Stimulated activated CD8-positive, alpha-beta memory T cell treated with anti-CD3 and anti-CD28 coated beads, Interleukin-4, amount 100 ng/mL, for 1 hour (primary cell): ENCODE measurements around the gene CDH24.

Source experiments
- DNase-seq, 2 donors: peaks; one replicate each; pipeline ENCODE4 v3.0.0-alpha.2; 2020; ENCODE audit warnings: low read depth in 2 of 2, low spot score in 1 of 2

The CDH24 gene, protein sequence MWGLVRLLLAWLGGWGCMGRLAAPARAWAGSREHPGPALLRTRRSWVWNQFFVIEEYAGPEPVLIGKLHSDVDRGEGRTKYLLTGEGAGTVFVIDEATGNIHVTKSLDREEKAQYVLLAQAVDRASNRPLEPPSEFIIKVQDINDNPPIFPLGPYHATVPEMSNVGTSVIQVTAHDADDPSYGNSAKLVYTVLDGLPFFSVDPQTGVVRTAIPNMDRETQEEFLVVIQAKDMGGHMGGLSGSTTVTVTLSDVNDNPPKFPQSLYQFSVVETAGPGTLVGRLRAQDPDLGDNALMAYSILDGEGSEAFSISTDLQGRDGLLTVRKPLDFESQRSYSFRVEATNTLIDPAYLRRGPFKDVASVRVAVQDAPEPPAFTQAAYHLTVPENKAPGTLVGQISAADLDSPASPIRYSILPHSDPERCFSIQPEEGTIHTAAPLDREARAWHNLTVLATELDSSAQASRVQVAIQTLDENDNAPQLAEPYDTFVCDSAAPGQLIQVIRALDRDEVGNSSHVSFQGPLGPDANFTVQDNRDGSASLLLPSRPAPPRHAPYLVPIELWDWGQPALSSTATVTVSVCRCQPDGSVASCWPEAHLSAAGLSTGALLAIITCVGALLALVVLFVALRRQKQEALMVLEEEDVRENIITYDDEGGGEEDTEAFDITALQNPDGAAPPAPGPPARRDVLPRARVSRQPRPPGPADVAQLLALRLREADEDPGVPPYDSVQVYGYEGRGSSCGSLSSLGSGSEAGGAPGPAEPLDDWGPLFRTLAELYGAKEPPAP

DNA sequence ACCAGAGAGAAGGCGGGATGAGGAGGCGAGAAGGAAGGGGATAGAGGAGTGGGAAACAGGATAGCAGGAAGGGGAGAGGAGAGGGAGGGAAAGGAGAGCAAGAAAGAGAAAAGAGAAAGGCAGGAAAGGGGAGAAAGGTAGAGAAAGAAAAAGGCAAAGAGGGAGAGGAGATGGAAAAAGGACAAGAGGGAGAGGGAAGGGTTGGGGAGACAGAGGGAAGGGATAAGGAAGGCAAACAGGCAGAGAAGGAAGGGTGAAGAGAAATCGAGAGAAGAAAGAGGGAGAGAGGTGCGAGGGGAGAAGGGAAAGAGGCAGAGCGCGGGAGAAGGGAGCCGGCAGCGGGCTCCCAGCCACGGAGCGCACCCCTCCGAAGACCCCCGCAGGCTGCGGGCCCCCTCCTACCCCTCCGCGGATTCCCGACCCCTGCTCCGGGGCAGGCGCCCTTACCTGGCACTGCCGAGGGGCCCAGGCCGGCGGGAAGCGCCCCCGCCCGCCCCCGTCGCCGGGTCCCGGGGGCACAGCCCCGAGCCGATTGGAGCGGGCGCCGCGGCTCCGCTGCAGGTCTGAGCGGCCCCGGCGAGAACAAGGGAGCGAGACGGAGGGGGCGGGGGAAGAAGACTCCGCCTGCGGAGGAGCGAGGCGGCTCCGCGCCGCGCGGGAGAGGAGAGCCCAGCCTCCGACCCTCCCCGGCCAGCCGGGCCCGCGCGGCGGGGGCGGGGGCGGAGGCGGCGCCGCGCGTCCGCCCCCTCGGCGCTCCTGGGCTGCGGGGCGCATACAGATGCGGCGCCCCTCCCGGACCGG is at the start of gene CDH24:
TSS of gene CDH24 (minus strand) at position 565 of the 801 bp plus-strand sequence. CDS start 1,787 bp downstream, outside the sequence.
- peak in 1 of 2 donors; percentile 44 for DNase-seq

DNA sequence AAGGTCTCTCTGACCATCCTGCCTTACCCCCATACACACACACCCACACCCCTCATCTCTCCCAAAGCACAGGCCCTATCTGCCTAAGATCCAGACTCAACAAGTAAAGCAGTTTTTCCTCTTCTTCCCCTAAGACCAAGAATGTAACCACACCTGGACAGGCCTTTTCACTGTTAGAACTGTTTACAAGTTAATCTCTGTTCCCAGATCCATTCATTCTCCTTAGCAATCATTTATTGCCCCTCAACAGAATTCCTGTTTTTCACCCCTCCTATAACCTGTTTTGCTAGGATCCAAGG is 49.4 kb upstream of the CDH24 start:
- DNase-seq, result no peak

DNA sequence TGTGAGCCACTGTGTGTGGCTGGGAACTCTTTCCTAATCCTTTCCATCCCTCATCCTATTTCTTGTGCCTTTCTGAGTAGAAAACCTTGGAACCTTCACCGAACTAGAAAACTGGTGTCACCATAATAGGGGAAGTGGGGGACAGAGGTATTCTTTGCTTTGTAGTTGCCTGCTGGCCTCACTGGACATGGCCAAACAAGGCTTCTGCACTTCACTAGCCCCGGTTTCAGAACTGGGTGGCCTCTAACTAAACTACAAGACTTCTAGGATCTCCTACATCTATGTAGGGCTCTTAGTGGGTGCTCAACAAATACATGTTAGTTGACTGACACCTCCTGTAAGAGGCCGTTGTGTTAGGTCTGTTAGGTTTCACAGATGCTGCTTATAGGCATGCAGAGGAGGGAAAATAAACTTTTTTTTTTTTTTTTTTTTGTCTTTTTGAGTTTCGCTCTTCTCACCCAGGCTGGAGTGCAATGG is 48.1 kb upstream of the CDH24 start:
- DNase-seq, result no peak

DNA sequence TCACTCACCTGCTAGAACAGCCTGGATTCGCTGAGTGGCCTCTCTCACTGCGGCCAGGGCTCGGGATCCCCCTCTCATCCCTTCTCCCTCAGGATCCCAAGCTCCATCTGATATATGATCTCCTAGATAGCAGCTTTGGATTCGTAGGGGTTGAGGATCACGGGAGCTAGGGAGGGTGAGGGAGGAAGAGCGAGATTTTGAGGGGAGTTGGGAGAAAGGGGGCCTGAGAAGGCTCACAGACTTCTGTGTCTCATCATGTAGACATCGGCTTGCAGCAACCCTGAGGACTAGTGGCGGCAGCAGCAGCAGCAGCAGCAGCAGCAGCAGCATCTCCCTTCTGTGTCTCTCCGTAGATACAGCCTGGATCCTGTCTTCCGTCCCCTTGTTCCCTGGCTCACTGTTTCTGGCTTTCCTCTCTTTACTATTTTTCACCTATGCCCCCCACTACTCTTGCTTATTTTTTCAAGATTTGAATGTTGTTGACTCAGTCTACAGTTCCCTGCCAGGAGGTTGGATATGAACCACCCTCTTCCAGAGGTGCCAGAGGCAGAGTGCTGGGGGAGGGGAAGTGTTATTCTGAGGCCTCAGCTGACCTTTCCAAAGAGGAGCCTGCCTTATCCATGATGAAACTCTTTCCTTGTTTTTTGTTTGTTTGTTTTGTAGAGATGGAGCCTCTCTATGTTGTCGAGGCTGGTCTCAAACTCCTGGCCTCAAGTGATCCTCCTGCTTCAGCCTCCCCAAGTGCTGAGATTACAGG is 47.4 kb upstream of the CDH24 start, which contains the start of gene CIROP:
TSS of gene CIROP (minus strand) at position 399 of the 757 bp plus-strand sequence. CDS start at position 330, 69 bp downstream.
- DNase-seq, result no peak

DNA sequence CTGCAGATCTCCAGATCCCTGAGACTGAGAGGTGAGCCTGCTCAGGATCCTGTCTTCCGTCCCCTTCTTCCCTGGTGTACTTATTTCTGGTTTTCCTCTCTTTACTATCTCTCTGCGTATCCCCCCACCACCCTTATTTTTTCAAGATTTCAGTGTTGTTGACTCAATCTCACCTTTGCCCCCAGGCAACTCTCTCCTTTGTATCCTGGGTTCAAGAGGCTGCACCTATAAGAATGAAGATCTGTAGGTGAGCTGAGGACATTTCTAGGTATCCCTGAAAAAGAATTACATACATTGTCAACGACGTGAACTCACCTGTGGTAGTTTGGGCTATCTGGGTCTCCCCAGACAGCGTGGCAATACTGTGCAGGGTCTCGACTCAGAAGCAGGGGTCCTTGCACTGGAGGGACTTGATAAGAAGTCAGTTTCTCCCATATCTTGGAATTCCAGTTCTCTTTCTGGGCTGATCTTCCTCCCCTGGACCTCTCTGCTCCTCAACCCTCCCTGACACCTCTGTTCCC is 46.8 kb upstream of the CDH24 start:
- DNase-seq, result no peak

DNA sequence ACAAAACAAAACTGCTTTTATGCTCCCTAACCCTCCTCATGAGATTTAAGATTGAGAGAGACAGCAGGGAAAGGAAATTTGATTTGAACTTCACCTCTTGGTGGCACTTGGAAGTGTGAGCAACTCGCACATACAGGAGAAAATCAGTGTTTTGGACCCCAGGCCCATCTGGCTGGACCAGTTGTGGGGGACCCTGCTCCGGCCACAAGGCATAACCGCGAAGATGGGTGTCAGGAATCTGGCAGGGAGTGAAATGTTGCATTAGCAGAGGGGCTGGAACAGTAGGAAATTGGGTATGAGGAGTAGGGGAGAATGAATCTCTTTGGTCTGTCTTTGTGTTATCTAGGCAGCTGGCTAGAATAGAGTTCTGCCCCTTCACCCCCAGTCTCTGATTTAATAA is 46.3 kb upstream of the CDH24 start:
- no peak for DNase-seq

DNA sequence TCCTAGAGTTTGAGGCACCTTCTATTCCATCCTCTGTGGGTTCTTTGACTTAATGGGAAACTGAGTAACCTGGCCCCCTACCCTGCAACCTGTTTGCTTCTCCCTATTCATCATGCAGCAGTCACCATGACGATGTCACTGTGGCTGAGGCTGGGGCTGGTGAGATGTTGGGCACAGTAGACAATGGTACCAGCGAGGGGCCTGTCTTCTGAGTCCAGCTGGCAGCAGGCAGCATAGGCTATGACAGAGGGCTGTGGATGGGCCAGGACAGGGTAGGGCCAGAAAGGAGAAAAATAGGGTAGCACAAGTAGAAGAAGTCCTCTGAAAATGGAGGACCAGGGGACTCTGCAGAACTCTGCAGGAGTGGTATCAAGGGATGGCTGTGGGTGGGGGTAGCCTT is 45.5 kb upstream of the CDH24 start:
- DNase-seq, result no peak

DNA sequence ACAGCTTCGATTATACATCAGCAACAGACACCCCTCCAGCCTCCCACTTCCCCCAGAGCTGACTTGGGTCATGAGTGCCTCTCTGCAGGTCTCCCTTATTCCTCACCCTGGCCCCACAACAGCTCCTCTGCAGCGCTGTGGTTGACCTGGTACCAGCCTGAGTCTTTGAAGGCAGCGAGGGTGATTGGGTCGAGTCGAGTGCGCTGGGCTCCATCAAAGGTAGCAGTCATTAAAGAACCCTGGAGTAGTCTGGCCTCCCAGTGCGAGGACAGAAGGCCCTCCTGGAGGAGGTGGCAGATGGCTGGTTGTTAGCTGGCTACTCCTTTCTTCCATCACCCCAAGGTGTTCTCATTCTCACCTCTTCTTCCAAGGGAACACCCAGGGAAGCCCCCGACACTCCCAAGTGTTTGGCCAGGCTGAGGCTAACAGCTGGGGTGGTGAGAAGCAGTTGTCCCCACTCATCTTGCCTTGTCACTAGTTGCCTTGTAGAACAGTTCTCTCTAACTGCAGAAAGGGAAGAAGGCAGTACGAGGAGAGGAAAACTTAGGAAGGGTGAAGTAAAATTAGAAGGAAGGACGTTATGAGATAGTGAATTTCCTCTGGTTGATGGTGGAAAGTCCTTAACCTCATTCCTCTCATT is 44.8 kb upstream of the CDH24 start:
- DNase-seq, result no peak

DNA sequence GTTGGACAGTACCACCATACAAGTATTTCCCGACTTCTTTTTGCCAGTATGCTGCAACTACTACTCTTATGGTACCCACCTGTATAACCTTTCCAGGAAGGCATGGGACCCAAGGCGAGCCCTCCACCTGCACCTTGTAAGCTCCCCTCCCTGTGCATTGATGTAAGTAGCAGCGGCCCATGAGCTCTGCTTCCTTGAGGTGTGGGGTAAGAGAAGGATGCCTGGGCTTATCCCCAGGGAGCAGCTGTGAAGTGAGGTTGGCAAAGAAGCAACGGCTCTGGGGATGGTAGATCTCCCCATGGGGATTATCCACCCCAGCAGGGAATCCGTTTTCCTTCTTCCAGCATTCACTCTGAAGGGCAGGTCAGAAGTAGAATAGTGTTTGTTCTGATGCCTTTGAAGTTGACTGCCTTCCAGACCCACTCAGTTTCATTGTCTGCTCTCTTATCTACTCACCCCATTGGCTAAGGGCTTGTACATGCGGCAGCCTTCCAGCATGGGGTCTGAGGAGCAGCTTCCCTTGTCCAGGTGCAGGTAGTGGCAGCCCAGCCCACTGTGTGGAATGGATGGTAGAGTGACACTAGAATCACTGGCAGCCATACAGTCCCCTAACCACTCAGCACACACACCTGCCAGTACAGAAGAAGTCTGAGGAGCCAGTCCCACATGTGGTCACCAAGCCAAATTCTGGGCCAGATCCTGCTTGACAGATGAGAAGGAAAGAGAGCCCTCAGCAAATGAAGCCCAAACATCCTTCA is 44.1 kb upstream of the CDH24 start:
- DNase-seq, result no peak

DNA sequence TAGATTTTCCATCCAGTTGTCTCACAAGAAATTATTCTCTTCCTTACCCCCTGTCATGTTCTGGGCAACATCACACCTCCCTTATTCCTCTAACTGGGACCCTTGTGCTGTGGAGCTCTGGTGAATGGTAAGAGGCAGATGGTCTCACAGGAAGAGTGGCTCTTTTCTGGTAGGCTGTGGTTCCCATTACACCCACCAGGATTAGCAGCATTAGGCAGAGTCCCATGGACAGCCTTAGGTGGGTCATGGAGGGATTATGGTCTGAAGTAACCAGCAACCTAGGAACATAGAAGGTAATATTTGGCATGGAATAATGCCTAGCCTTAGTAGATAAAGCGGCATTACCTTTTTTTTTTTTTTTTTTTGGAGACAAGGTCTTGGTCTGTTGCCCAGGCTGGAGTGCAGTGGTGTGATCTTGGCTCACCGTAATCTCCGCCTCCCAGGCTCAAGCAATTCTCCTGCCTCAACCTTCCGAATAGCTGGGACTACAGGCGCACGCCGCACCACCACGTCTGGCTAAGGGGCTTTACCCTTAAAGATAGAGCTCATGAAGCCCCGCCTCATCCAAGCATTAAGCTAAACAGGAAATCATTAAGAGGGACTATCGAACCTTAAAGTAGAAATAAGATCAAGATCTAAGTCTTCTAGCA is 42.0 kb upstream of the CDH24 start:
- DNase-seq, result no peak

DNA sequence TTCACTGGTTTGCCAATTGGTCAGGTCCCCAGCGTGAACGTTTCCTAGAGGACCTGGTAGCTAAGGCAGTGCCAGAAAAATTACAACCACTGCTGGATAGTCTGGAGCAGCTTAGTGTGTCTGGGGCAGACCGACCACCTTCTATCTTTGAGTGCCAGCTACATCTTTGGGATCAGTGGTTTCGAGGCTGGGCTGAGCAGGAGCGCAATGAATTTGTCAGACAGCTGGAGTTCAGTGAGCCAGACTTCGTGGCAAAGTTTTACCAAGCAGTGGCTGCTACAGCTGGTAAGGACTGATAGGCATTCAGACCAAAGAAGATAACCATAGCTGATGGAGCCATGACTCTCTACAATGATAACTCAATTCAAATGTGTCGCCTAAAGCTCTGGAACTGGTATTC is 40.5 kb upstream of the CDH24 start:
- no peak for DNase-seq

DNA sequence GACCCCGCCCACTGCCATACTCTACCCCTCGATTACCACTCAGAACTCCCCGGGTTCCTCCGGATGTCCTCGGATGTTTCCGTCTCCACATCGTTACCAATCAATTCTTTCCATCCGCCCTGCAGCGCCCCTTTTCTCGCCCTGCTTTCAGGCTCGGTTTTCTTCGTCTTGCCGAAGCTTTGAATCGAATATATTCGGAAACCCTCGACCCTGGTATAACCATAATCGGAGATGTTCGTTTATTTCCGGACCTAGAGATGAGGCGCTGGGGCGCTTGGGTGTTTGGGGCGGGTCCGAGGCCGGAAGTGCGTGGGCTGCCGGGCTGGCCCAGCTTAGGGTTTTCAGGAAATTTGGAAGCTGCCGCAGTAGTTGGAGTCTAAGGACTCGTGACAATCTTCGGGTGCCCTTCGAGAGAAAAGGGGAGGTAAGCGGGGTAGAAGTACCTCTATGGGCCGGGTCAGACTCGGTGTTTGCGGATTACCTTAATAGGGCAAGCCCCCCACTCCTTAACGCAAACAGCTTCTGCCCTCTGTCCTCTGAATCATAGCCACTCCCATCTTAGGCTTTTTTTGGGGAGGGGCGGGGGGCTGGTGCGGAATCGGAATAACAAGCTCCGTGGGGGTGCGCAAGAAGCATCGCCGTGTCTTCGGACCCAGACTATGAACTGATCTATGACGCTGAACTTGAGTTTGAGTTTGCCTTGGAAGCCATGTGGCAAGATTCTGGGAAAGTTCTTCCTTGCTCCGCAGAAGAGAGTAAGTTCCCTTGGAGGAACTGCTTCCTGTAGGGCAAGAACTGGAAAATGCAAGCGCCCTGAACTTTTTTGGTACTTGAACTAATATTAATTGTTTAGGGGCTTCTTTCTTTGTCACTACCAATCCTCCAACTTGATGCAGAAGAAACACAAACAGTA is 38.1 kb upstream of the CDH24 start, which contains the start of gene C14orf119:
TSS of gene C14orf119 (plus strand) at position 310 of the 913 bp plus-strand sequence. CDS start 2,154 bp downstream, outside the sequence.
- peak; percentile 92 to 98 for DNase-seq

DNA sequence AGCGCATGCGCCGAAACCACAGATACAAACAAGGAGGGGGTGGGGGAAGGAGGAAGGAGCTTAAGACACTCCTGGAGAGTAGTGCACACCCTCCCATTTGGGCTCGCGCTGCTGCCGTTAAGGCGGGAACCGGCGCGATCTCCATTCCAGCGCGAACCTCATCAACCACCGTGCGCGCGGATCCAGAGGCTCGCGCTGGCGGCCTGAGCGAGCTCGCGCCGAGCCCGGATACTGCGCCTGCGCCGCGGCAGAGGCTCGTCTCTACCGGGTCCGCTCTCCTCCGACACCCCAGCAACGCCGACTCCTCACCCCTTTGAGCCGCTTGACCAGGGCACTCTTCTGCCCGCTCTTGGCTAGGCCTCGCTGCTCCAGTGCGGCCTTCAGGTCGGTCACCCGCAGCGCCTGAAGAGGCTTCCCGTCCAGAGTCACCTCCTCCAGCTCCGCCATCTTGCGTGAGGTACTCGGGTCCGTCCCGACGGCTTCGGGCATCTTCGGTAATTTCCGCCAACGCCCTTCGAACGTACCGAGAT is 37.4 kb upstream of the CDH24 start, which contains the start of gene ACIN1:
TSS of gene ACIN1 (minus strand) at position 471 of the 530 bp plus-strand sequence. CDS start at position 447, 24 bp downstream.
- peak; percentile 49 to 54 for DNase-seq

DNA sequence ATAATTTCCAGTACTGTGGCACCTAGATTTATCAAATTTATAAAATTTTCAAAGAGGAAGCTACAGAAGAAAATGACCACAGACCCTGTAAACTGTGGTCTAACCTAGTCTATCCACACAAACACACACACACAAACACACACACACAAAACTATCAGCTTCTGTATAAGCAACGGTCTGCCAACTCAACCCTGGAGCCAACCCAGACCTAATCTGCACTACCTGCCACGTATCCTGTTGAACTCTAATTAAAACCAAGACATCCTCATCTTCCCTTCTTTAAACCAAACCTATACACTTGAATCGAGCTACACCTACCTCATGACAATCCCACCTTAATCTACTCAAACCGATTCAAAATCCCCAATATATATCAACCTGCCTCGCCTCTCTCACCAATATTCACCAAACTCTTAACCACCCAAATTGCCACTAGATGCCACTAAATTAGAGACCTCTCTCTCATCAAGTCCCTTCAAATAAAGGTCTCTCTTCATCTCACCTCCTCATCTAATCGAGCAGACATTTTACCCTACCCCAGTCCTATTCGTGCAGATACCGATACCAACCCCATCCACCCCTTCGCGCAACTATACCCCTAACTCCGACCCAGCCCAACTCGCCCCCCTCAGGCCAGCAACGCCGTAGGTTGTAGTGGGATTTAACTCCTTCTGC is 36.8 kb upstream of the CDH24 start:
- DNase-seq, result no peak

DNA sequence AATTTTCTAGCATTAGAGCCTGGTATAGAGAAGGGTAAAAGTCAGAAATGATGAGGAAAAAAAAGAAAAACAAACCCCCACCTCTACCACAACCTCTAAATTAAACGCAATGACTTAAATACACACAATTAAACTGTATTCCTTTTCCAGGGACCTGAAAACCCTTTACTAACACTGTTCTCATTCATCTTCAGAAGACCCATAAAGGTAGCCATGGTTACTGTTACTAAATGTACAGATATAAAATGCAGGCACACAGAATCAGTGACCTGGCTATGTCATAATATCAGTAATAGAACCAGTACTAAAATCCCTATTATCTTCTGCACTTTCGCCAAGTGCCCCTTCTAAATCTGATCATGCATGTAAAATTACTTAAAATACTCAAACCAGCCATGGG is 36.2 kb upstream of the CDH24 start:
- DNase-seq, result no peak

DNA sequence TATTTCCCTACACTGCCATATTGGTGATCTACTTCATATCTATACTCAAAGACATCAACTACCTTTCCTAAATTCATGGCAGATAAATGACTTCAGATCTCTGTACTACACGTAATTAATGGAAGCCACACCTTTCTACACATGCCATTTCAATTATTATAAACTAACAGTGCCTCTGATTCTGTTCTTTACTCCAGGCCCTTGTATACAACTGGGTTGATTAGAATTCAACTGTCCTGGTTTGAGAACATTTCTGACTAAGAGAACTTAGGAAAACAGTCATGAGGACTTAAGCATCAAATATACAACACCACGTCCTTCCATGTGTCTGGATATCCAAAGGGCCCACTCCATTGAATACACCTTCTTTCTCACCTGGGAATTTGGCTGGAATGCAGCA is 35.8 kb upstream of the CDH24 start:
- DNase-seq, result no peak
